Measurements from ENCODE around the gene FXYD7.

FXYD7 gene

DNA sequence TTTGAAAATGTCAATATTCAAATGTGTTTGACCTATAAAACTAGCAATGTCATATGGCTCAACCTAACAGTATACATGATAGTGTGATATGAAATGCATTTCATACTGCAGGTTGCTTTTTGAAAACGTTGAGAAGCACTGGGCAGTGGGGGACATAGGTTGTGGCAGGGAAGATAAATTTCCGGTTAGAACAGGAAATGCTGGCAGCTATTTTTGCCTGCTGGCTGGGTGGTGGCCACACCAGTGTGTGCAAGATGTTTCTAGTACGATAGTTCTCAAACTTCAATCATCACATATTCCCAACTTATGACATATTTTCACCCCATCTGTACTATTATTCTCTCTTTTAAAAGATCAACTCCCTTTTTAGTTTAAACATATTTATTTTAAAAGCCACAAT is 28.7 kb downstream of the FXYD7 start:
- Histone ChIP-seq H3K36me3 (ENCODE audit: control insufficient read depth, insufficient read depth, low read length) (peaks cover 7% of the 10 kb centered on the region), H3K4me3 (replicated peaks; ENCODE audit: low read depth, low read length) (no peak overlapping the region), H3K27me3 (replicated peaks; ENCODE audit: control insufficient read depth, insufficient read depth, low read length) (no peaks in the 10 kb centered on the region)
- TF ChIP-seq, protein P1, sequence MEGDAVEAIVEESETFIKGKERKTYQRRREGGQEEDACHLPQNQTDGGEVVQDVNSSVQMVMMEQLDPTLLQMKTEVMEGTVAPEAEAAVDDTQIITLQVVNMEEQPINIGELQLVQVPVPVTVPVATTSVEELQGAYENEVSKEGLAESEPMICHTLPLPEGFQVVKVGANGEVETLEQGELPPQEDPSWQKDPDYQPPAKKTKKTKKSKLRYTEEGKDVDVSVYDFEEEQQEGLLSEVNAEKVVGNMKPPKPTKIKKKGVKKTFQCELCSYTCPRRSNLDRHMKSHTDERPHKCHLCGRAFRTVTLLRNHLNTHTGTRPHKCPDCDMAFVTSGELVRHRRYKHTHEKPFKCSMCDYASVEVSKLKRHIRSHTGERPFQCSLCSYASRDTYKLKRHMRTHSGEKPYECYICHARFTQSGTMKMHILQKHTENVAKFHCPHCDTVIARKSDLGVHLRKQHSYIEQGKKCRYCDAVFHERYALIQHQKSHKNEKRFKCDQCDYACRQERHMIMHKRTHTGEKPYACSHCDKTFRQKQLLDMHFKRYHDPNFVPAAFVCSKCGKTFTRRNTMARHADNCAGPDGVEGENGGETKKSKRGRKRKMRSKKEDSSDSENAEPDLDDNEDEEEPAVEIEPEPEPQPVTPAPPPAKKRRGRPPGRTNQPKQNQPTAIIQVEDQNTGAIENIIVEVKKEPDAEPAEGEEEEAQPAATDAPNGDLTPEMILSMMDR (IDR thresholded peaks at IDR 0.05; ENCODE audit: insufficient read depth, low read length, poor library complexity, severe bottlenecking) = no peak
- no peak for DNase-seq (ENCODE audit: extremely low read depth, insufficient read length)

GRCh38 chr19:35174226-35174625 is 31.2 kb downstream of the FXYD7 start:
- DNase-seq (ENCODE audit: extremely low read depth, insufficient read length) = no peak
- Histone ChIP-seq H3K27me3 (replicated peaks; ENCODE audit: control insufficient read depth, insufficient read depth, low read length) (no peaks in the 10 kb centered on the region), H3K4me3 (replicated peaks; ENCODE audit: low read depth, low read length) (no peak overlapping the region), H3K36me3 (ENCODE audit: control insufficient read depth, insufficient read depth, low read length) (peaks cover 2% of the 10 kb centered on the region; the same call in 1 of the 2 replicates)
- TF ChIP-seq, protein P1 (IDR thresholded peaks at IDR 0.05; ENCODE audit: insufficient read depth, low read length, poor library complexity, severe bottlenecking) = no peak

DNA sequence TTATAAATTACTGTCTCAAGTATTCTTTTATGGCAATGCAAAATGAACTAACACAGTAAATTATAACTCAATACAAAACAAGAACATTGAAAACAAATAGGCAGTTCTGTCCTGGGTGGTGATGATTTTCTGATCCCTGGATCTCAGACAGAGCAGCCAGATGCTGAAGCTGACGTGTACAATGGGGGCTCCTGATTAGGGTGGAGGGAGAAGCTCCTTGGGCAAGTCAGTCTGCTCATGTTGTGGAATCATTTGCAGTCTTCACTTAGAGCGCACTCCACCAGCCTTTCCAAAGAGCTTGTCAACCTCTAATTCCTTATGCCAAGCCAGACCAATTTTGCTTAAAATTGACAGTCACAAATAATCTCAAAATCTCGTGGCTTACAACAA is 33.1 kb downstream of the FXYD7 start:
- no peaks in the 10 kb centered on the region for H3K27me3 ChIP-seq (replicated peaks; ENCODE audit: control insufficient read depth, insufficient read depth, low read length)
- no peak overlapping the region for H3K4me3 ChIP-seq (replicated peaks; ENCODE audit: low read depth, low read length)
- H3K36me3 ChIP-seq (ENCODE audit: control insufficient read depth, insufficient read depth, low read length) = no peaks in the 10 kb centered on the region
- TF ChIP-seq, protein P1 (IDR thresholded peaks at IDR 0.05; ENCODE audit: insufficient read depth, low read length, poor library complexity, severe bottlenecking) = no peak
- no peak for DNase-seq (ENCODE audit: extremely low read depth, insufficient read length)

GRCh38 chr19:35177377-35178274 is 34.6 kb downstream of the FXYD7 start:
- no peaks in the 10 kb centered on the region for H3K27me3 ChIP-seq (replicated peaks; ENCODE audit: control insufficient read depth, insufficient read depth, low read length)
- TF ChIP-seq, protein P1 (IDR thresholded peaks at IDR 0.05; ENCODE audit: insufficient read depth, low read length, poor library complexity, severe bottlenecking) = no peak
- no peaks in the 10 kb centered on the region for H3K36me3 ChIP-seq (ENCODE audit: control insufficient read depth, insufficient read depth, low read length)
- DNase-seq (ENCODE audit: extremely low read depth, insufficient read length) = no peak
- H3K4me3 ChIP-seq (replicated peaks; ENCODE audit: low read depth, low read length) = no peak overlapping the region

DNA sequence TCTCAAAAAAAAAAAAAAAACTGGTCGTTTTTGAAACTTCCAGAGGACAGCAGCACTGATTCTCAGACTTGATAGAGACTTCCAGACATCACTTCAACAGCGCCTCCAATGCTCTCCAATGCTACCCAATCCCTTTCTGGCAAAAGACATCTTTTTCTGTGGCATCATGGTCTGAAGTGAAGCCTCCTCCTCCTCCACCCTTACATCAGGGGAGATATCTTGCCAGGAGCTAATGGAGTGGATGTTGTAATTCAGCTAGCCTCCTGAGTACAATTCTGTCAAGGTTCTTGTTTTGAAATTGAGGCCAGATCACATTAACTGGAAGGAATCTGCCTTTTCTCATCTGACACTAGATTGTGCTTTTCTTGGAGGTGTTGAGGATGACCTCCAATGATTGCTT is 35.6 kb downstream of the FXYD7 start:
- Histone ChIP-seq H3K4me3 (replicated peaks; ENCODE audit: low read depth, low read length) (no peak overlapping the region), H3K27me3 (replicated peaks; ENCODE audit: control insufficient read depth, insufficient read depth, low read length) (no peaks in the 10 kb centered on the region), H3K36me3 (ENCODE audit: control insufficient read depth, insufficient read depth, low read length) (no peaks in the 10 kb centered on the region)
- no peak for DNase-seq (ENCODE audit: extremely low read depth, insufficient read length)
- TF ChIP-seq, protein P1 (IDR thresholded peaks at IDR 0.05; ENCODE audit: insufficient read depth, low read length, poor library complexity, severe bottlenecking) = no peak

Data from GM06990 (cell line).